Liver (tissue), 9 donors: Measurements from ENCODE around the gene DACH1. TPM values are rescaled to one million over a fixed set of nuclear protein-coding genes. Genes with fewer than 3 reads are reported as not detected.

Experiments used
- DNase-seq: peaks from one replicate; pipeline ENCODE4 v3.0.0-alpha.2; 2017; ENCODE audit warnings: low spot score
- H3K27ac ChIP-seq, 2 donors: one replicate each; pipeline ENCODE4 v1.7.0; 2013; ENCODE audit warnings: inconsistent platforms in 2 of 2, low read length in 2 of 2, control low read depth in 1 of 2, low read depth in 1 of 2, mild to moderate bottlenecking in 1 of 2
- H3K27me3 ChIP-seq, 4 donors: one replicate each; pipeline versions ENCODE4 v1.6.1 to v1.7.0; 2013; ENCODE audit warnings: low read length in 3 of 4, inconsistent platforms in 1 of 4, mild to moderate bottlenecking in 1 of 4, moderate library complexity in 1 of 4; ENCODE audit not compliant: control insufficient read depth in 4 of 4, insufficient read depth in 4 of 4
- H3K36me3 ChIP-seq, 4 donors: one replicate each; pipeline versions ENCODE4 v1.6.1 to v1.7.0; 2013; ENCODE audit warnings: low read length in 3 of 4, mild to moderate bottlenecking in 3 of 4, low read depth in 1 of 4, moderate library complexity in 1 of 4; ENCODE audit not compliant: control insufficient read depth in 4 of 4, insufficient read depth in 3 of 4
- H3K4me1 ChIP-seq, 4 donors: one replicate each; pipeline versions ENCODE4 v1.6.1 to v1.7.0; 2013; ENCODE audit warnings: low read length in 3 of 4, mild to moderate bottlenecking in 3 of 4, moderate library complexity in 1 of 4; ENCODE audit not compliant: control insufficient read depth in 4 of 4, insufficient read depth in 4 of 4
- H3K4me3 ChIP-seq, 3 donors: one replicate each; pipeline versions ENCODE4 v1.6.1 to v1.7.0; 2013; ENCODE audit warnings: low read length in 3 of 3, control low read depth in 1 of 3, low read depth in 1 of 3, mild to moderate bottlenecking in 1 of 3
- H3K9ac ChIP-seq, 2 donors: one replicate each; pipeline ENCODE4 v1.7.0; 2013; ENCODE audit warnings: low read length in 2 of 2, mild to moderate bottlenecking in 2 of 2, moderate library complexity in 2 of 2, control low read depth in 1 of 2, low read depth in 1 of 2
- H3K9me3 ChIP-seq, 4 donors: one replicate each; pipeline versions ENCODE4 v1.6.1 to v1.7.0; 2013; ENCODE audit warnings: low read length in 3 of 4; ENCODE audit not compliant: control insufficient read depth in 4 of 4
- ATF3 ChIP-seq: IDR thresholded peaks from 2 replicates; pipeline ENCODE4 v1.6.1; 2016; ENCODE audit warnings: antibody characterized with exemption
- EGR1 ChIP-seq, 2 donors: IDR thresholded peaks; 2 replicates each; pipeline ENCODE4 v1.6.1; 2016 to 2018; ENCODE audit warnings: antibody characterized with exemption in 2 of 2, low read depth in 2 of 2
- FOXA1 ChIP-seq: IDR thresholded peaks from 2 replicates; pipeline ENCODE4 v1.6.1; 2016; ENCODE audit warnings: antibody characterized with exemption
- FOXA2 ChIP-seq: IDR thresholded peaks from 2 replicates; pipeline ENCODE4 v1.6.1; 2016; ENCODE audit warnings: antibody characterized with exemption
- GABPA ChIP-seq, 2 donors: IDR thresholded peaks in 1 of 2; conservative IDR thresholded peaks in 1 of 2; 2 replicates each; pipeline ENCODE4 v1.6.1; 2016; ENCODE audit warnings: antibody characterized with exemption in 2 of 2, mild to moderate bottlenecking in 1 of 2, moderate library complexity in 1 of 2
- HNF4A ChIP-seq, 2 donors: conservative IDR thresholded peaks; 2 replicates each; pipeline ENCODE4 v1.6.1; 2016; ENCODE audit warnings: antibody characterized with exemption in 2 of 2, mild to moderate bottlenecking in 2 of 2
- HNF4G ChIP-seq: IDR thresholded peaks from 2 replicates; pipeline ENCODE4 v1.6.1; 2016; ENCODE audit warnings: antibody characterized with exemption
- JUND ChIP-seq, 2 donors: IDR thresholded peaks; 2 replicates each; pipeline ENCODE4 v1.6.1; 2016; ENCODE audit warnings: antibody characterized with exemption in 2 of 2
- NR2F2 ChIP-seq: IDR thresholded peaks from 2 replicates; pipeline ENCODE4 v1.6.1; 2016; ENCODE audit warnings: antibody characterized with exemption
- RAD21 ChIP-seq, 2 donors: IDR thresholded peaks; 2 replicates each; pipeline ENCODE4 v1.6.1; 2016; ENCODE audit warnings: antibody characterized with exemption in 2 of 2, mild to moderate bottlenecking in 2 of 2
- REST ChIP-seq: IDR thresholded peaks from 2 replicates; pipeline ENCODE4 v1.6.1; 2016; ENCODE audit warnings: antibody characterized with exemption, mild to moderate bottlenecking
- RXRA ChIP-seq, 2 donors: IDR thresholded peaks; 2 replicates each; pipeline ENCODE4 v1.6.1; 2017 to 2018; ENCODE audit warnings: antibody characterized with exemption in 2 of 2, mild to moderate bottlenecking in 1 of 2
- SP1 ChIP-seq: IDR thresholded peaks from 2 replicates; pipeline ENCODE4 v1.6.1; 2018; ENCODE audit warnings: antibody characterized with exemption, mild to moderate bottlenecking
- TAF1 ChIP-seq: conservative IDR thresholded peaks from 2 replicates; pipeline ENCODE4 v1.6.1; 2016; ENCODE audit warnings: antibody characterized with exemption, mild to moderate bottlenecking
- YY1 ChIP-seq: IDR thresholded peaks from 2 replicates; pipeline ENCODE4 v1.6.1; 2016; ENCODE audit warnings: antibody characterized with exemption, mild to moderate bottlenecking
- WGBS: extraction: QIAGEN DNeasy Blood & Tissue Kit; methylation state at CpG from one replicate; pipeline ENCODE4 v1.1.7; 2013; 5-methylcytosine and 5-hydroxymethylcytosine counted together
- polyA plus RNA-seq, 2 donors: library from polyadenylated mRNA; stranded (reverse) in 1 of 2; unstranded in 1 of 2; fragments of 200-250 nt in 1 of 2; fragments of >200 nt in 1 of 2; fragmentation: Nextera tagmentation in 1 of 2; extraction: Ambion mirVana in 1 of 2; gene quantifications; one replicate each; pipeline versions ENCODE4 v1.2.1 to v1.2.3, GENCODE V29; 2013 to 2015
- total RNA-seq, 2 donors: library from RNA; depleted of rRNA; stranded (reverse); fragments of >200 nt; gene quantifications; one replicate each; pipeline ENCODE4 v1.2.3, GENCODE V29; 2014
- TF ChIP-seq, protein P1 (sequence below): fragments of 150-350 bp; IDR thresholded peaks from 2 replicates; pipeline ENCODE4 v1.5.1; 2017; ENCODE audit warnings: improper control_type of control experiment, low read depth, low read length; ENCODE audit not compliant: missing input control
- TF ChIP-seq, protein P2 (sequence below): IDR thresholded peaks from 2 replicates; pipeline ENCODE4 v1.6.1; 2016; ENCODE audit warnings: antibody characterized with exemption
- TF ChIP-seq, protein P3 (sequence below): IDR thresholded peaks from 2 replicates; pipeline ENCODE4 v1.6.1; 2016; ENCODE audit warnings: antibody characterized with exemption
- donor health status: healthy.
- donor health status: healthy.
- donor health status: healthy.
- donor health status: healthy.
- donor health status: healthy.

DACH1 gene
- total and polyA plus RNA-seq, 4 donors, result 0.28 to 1.9 (median 0.77) TPM

- WGBS, result 74% methylated on average over 16 of the region's 16 CpGs
- no peak for DNase-seq
Observed at GRCh38 chr13:71524613-71525304, 342.2 kb downstream of the DACH1 start.

More at GRCh38 chr13:71524613-71525304, 342.2 kb downstream of the DACH1 start:
- Histone ChIP-seq H3K27ac (no peak overlapping the region), H3K27me3 (no peaks in the 10 kb centered on the region), H3K4me3 (no peak overlapping the region), H3K9ac (no peak overlapping the region), H3K9me3 (no peaks in the 10 kb centered on the region), H3K4me1 (no peaks in the 10 kb centered on the region), H3K36me3 (no peaks in the 10 kb centered on the region)
- TF ChIP-seq, protein P1, sequence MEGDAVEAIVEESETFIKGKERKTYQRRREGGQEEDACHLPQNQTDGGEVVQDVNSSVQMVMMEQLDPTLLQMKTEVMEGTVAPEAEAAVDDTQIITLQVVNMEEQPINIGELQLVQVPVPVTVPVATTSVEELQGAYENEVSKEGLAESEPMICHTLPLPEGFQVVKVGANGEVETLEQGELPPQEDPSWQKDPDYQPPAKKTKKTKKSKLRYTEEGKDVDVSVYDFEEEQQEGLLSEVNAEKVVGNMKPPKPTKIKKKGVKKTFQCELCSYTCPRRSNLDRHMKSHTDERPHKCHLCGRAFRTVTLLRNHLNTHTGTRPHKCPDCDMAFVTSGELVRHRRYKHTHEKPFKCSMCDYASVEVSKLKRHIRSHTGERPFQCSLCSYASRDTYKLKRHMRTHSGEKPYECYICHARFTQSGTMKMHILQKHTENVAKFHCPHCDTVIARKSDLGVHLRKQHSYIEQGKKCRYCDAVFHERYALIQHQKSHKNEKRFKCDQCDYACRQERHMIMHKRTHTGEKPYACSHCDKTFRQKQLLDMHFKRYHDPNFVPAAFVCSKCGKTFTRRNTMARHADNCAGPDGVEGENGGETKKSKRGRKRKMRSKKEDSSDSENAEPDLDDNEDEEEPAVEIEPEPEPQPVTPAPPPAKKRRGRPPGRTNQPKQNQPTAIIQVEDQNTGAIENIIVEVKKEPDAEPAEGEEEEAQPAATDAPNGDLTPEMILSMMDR, result no peak
- TF ChIP-seq RXRA (IDR thresholded peaks at IDR 0.05) (no peak), ATF3 (no peak), REST (no peak), HNF4A (conservative IDR thresholded peaks at IDR 0.05) (no peak), JUND (IDR thresholded peaks at IDR 0.05) (no peak), GABPA (IDR thresholded peaks at IDR 0.05 in 1 of 2, conservative IDR thresholded peaks at IDR 0.05 in 1 of 2) (no peak), EGR1 (IDR thresholded peaks at IDR 0.05; ENCODE audit: low read depth in 2 of 2) (no peak), FOXA2 (no peak), FOXA1 (no peak), HNF4G (no peak), YY1 (no peak), TAF1 (no peak), RAD21 (IDR thresholded peaks at IDR 0.05) (no peak), SP1 (no peak), NR2F2 (no peak)
- TF ChIP-seq, protein P2, sequence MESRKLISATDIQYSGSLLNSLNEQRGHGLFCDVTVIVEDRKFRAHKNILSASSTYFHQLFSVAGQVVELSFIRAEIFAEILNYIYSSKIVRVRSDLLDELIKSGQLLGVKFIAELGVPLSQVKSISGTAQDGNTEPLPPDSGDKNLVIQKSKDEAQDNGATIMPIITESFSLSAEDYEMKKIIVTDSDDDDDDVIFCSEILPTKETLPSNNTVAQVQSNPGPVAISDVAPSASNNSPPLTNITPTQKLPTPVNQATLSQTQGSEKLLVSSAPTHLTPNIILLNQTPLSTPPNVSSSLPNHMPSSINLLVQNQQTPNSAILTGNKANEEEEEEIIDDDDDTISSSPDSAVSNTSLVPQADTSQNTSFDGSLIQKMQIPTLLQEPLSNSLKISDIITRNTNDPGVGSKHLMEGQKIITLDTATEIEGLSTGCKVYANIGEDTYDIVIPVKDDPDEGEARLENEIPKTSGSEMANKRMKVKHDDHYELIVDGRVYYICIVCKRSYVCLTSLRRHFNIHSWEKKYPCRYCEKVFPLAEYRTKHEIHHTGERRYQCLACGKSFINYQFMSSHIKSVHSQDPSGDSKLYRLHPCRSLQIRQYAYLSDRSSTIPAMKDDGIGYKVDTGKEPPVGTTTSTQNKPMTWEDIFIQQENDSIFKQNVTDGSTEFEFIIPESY, result no peak
- TF ChIP-seq, protein P3, sequence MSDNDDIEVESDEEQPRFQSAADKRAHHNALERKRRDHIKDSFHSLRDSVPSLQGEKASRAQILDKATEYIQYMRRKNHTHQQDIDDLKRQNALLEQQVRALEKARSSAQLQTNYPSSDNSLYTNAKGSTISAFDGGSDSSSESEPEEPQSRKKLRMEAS, result no peak
